ENCODE measurements around the gene FNDC1. TPM values are rescaled to one million over a fixed set of nuclear protein-coding genes. Genes with fewer than 3 reads are reported as not detected.

The FNDC1 gene
- total RNA-seq, 1 donor from 2014 or later = 13.8 TPM

- TF ChIP-seq CTCF (IDR thresholded peaks at IDR 0.05) = no peak
- H3K4me1 Mint-ChIP-seq (ENCODE audit: low read depth) = peaks cover 4% of the 10 kb centered on the region
- peaks cover 2% of the 10 kb centered on the region for H3K9me3 Mint-ChIP-seq (ENCODE audit: low read depth)
- no peak for DNase-seq (ENCODE audit: low spot score)
- no peak overlapping the region for H3K4me3 Mint-ChIP-seq (ENCODE audit: unreplicated experiment)
- no peaks in the 10 kb centered on the region for H3K36me3 Mint-ChIP-seq (ENCODE audit: low read depth)
- no peak overlapping the region for H3K27ac Mint-ChIP-seq (ENCODE audit: unreplicated experiment)
- H3K27me3 Mint-ChIP-seq (ENCODE audit: low read depth) = peaks cover 24% of the 10 kb centered on the region
Observed at GRCh38 chr6:159302594-159302992, 133.4 kb downstream of the FNDC1 start.

GRCh38 chr6:159303159-159303558 lies 134.0 kb downstream of the FNDC1 start:
- peaks cover 8% of the 10 kb centered on the region for H3K4me1 Mint-ChIP-seq (ENCODE audit: low read depth)
- no peak overlapping the region for H3K27ac Mint-ChIP-seq (ENCODE audit: unreplicated experiment)
- no peaks in the 10 kb centered on the region for H3K9me3 Mint-ChIP-seq (ENCODE audit: low read depth)
- no peak for DNase-seq (ENCODE audit: low spot score)
- peaks cover 19% of the 10 kb centered on the region for H3K27me3 Mint-ChIP-seq (ENCODE audit: low read depth)
- TF ChIP-seq CTCF (IDR thresholded peaks at IDR 0.05) = no peak
- no peak overlapping the region for H3K4me3 Mint-ChIP-seq (ENCODE audit: unreplicated experiment)
- no peaks in the 10 kb centered on the region for H3K36me3 Mint-ChIP-seq (ENCODE audit: low read depth)

- no peak for DNase-seq (ENCODE audit: low spot score)
- Mint-ChIP-seq H3K4me3 (ENCODE audit: unreplicated experiment) (no peak overlapping the region), H3K27me3 (ENCODE audit: low read depth) (peaks cover 15% of the 10 kb centered on the region), H3K27ac (ENCODE audit: unreplicated experiment) (no peak overlapping the region), H3K36me3 (ENCODE audit: low read depth) (no peaks in the 10 kb centered on the region), H3K4me1 (ENCODE audit: low read depth) (peaks cover 12% of the 10 kb centered on the region), H3K9me3 (ENCODE audit: low read depth) (no peaks in the 10 kb centered on the region)
- no peak for TF ChIP-seq CTCF (IDR thresholded peaks at IDR 0.05)
Observed at GRCh38 chr6:159303784-159304183, 134.6 kb downstream of the FNDC1 start.

- TF ChIP-seq CTCF (IDR thresholded peaks at IDR 0.05) = no peak
- no peaks in the 10 kb centered on the region for H3K9me3 Mint-ChIP-seq (ENCODE audit: low read depth)
- H3K36me3 Mint-ChIP-seq (ENCODE audit: low read depth) = no peaks in the 10 kb centered on the region
- no peak overlapping the region for H3K4me3 Mint-ChIP-seq (ENCODE audit: unreplicated experiment)
- no peak overlapping the region for H3K27ac Mint-ChIP-seq (ENCODE audit: unreplicated experiment)
- peaks cover 14% of the 10 kb centered on the region for H3K27me3 Mint-ChIP-seq (ENCODE audit: low read depth)
- no peak for DNase-seq (ENCODE audit: low spot score)
- H3K4me1 Mint-ChIP-seq (ENCODE audit: low read depth) = peaks cover 12% of the 10 kb centered on the region
Observed at GRCh38 chr6:159304641-159305040, 135.4 kb downstream of the FNDC1 start.

- H3K4me1 Mint-ChIP-seq (ENCODE audit: low read depth) = peaks cover 12% of the 10 kb centered on the region
- peaks cover 14% of the 10 kb centered on the region for H3K27me3 Mint-ChIP-seq (ENCODE audit: low read depth)
- H3K4me3 Mint-ChIP-seq (ENCODE audit: unreplicated experiment) = no peak overlapping the region
- TF ChIP-seq CTCF (IDR thresholded peaks at IDR 0.05) = no peak
- no peaks in the 10 kb centered on the region for H3K9me3 Mint-ChIP-seq (ENCODE audit: low read depth)
- H3K36me3 Mint-ChIP-seq (ENCODE audit: low read depth) = no peaks in the 10 kb centered on the region
- H3K27ac Mint-ChIP-seq (ENCODE audit: unreplicated experiment) = no peak overlapping the region
- DNase-seq (ENCODE audit: low spot score) = no peak
Observed at GRCh38 chr6:159305159-159305558, 136.0 kb downstream of the FNDC1 start.
